Activated naive CD4-positive, alpha-beta T cell treated with anti-CD3 and anti-CD28 coated beads for 36 hours (primary cell): Measurements from ENCODE around the gene FAM184B. TPM values are rescaled to one million over a fixed set of nuclear protein-coding genes. Genes with fewer than 3 reads are reported as not detected.

Experiments used
- CTCF ChIA-PET: fragments of 350-600 bp; sonication (Branson Sonifier 250); formaldehyde crosslinking; loops from one replicate; lab custom pipeline; 2021; ENCODE audit warnings: antibody characterized with exemption; lab: Charles Lee
- DNase-seq: peaks from one replicate; pipeline ENCODE4 v3.0.0-alpha.2; 2020
- H3K27ac Mint-ChIP-seq: one replicate; pipeline ENCODE4 v1.8.0; 2021; ENCODE audit warnings: mild to moderate bottlenecking, mixed read lengths
- H3K27me3 Mint-ChIP-seq: one replicate; pipeline ENCODE4 v1.8.0; 2021; ENCODE audit warnings: low read depth, mixed read lengths
- H3K36me3 Mint-ChIP-seq: one replicate; pipeline ENCODE4 v1.8.0; 2021; ENCODE audit warnings: low read depth, mixed read lengths
- H3K4me1 Mint-ChIP-seq: one replicate; pipeline ENCODE4 v1.8.0; 2021; ENCODE audit warnings: low read depth, mixed read lengths
- H3K4me3 Mint-ChIP-seq: one replicate; pipeline ENCODE4 v1.8.0; 2021; ENCODE audit warnings: mild to moderate bottlenecking, moderate library complexity, mixed read lengths
- H3K9me3 Mint-ChIP-seq: one replicate; pipeline ENCODE4 v1.8.0; 2021; ENCODE audit warnings: mixed read lengths
- intact Hi-C: fragments of 100-400 bp; cut with micrococcal nuclease; formaldehyde crosslinking; loops from one replicate; pipeline ENCODE4 v1.15.1; 2023
- total RNA-seq, 2 experiments: library from RNA; stranded (reverse); gene quantifications; one replicate each; pipeline ENCODE4 v1.2.3, GENCODE V29; 2021

The FAM184B gene
- total RNA-seq, 2 experiments from 2014 or later, result not detected

GRCh38 chr4:17807446-17807845, 26.0 kb upstream of the FAM184B start:
- H3K4me1 Mint-ChIP-seq, result peaks cover 51% of the 10 kb centered on the region
- no peaks in the 10 kb centered on the region for H3K27me3 Mint-ChIP-seq
- peaks cover 55% of the 10 kb centered on the region for H3K36me3 Mint-ChIP-seq
- DNase-seq, result no peak
- intact Hi-C loops, result no loop called here
- CTCF ChIA-PET, result interaction anchor here (0.6 to 6.2 kb wide), 3 partner anchors 10 to 259 kb away, joined by 3 to 31 read pairs (median 22); no protein-coding TSS in a partner anchor
- H3K9me3 Mint-ChIP-seq, result no peaks in the 10 kb centered on the region
- H3K4me3 Mint-ChIP-seq, result peak overlapping the region; percentile 13
- H3K27ac Mint-ChIP-seq, result no peak overlapping the region

GRCh38 chr4:17805580-17806155, 24.2 kb upstream of the FAM184B start:
- no peak for DNase-seq
- Mint-ChIP-seq H3K4me3 (no peak overlapping the region), H3K27me3 (no peaks in the 10 kb centered on the region), H3K27ac (peak overlapping the region; percentile 46), H3K4me1 (peaks cover 49% of the 10 kb centered on the region), H3K36me3 (peaks cover 49% of the 10 kb centered on the region), H3K9me3 (no peaks in the 10 kb centered on the region)
- CTCF ChIA-PET, result interaction anchor here (0.9 to 6.2 kb wide), 4 partner anchors 11 to 257 kb away, joined by 3 to 31 read pairs (median 7); no protein-coding TSS in a partner anchor
- intact Hi-C loops, result no loop called here

GRCh38 chr4:17797808-17798207, 16.4 kb upstream of the FAM184B start:
- no peak overlapping the region for H3K4me3 Mint-ChIP-seq
- H3K9me3 Mint-ChIP-seq, result no peaks in the 10 kb centered on the region
- DNase-seq, result no peak
- no peaks in the 10 kb centered on the region for H3K27me3 Mint-ChIP-seq
- intact Hi-C loops, result loop anchor here (1.0 kb wide), 1 partner anchor 12 kb away; no protein-coding TSS in a partner anchor
- H3K4me1 Mint-ChIP-seq, result peaks cover 12% of the 10 kb centered on the region
- H3K27ac Mint-ChIP-seq, result no peak overlapping the region
- H3K36me3 Mint-ChIP-seq, result peaks cover 27% of the 10 kb centered on the region
- CTCF ChIA-PET, result interaction anchor here (0.7 to 2.9 kb wide), 4 partner anchors 10 to 162 kb away, joined by 3 to 22 read pairs (median 4); no protein-coding TSS in a partner anchor

DNA sequence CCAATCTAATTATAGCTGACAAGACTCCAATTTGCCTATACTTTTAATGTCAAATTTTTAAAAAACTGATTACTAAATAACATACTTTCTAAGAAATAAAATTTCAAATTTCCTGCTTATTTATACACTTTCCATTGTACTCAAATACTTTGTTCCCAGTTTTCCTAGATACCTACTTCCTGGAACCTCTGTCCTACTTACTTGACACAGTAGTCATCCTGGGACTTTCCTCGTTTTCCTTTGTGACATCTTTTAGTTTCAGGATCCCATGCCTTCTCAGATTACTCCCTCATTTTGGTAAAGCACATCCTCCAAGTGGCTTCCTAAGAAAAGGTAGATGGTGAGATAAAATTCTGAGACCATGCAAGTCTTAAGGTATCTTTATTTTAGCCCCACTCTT, 13.3 kb upstream of the FAM184B start:
- Mint-ChIP-seq H3K36me3 (peaks cover 20% of the 10 kb centered on the region), H3K9me3 (no peaks in the 10 kb centered on the region), H3K4me1 (peaks cover 4% of the 10 kb centered on the region), H3K27ac (no peak overlapping the region), H3K4me3 (no peak overlapping the region), H3K27me3 (no peaks in the 10 kb centered on the region)
- intact Hi-C loops, result no loop called here
- CTCF ChIA-PET, result no interaction called here
- no peak for DNase-seq

- peaks cover 16% of the 10 kb centered on the region for H3K36me3 Mint-ChIP-seq
- no peak overlapping the region for H3K4me3 Mint-ChIP-seq
- DNase-seq, result no peak
- CTCF ChIA-PET, result no interaction called here
- H3K4me1 Mint-ChIP-seq, result peaks cover 14% of the 10 kb centered on the region
- no peaks in the 10 kb centered on the region for H3K27me3 Mint-ChIP-seq
- no peak overlapping the region for H3K27ac Mint-ChIP-seq
- intact Hi-C loops, result no loop called here
- H3K9me3 Mint-ChIP-seq, result no peaks in the 10 kb centered on the region
Observed at GRCh38 chr4:17788956-17789355, 7.5 kb upstream of the FAM184B start.

- Mint-ChIP-seq H3K27ac (no peak overlapping the region), H3K36me3 (peaks cover 10% of the 10 kb centered on the region), H3K27me3 (peaks cover 4% of the 10 kb centered on the region), H3K4me1 (peaks cover 14% of the 10 kb centered on the region), H3K9me3 (no peaks in the 10 kb centered on the region), H3K4me3 (no peak overlapping the region)
- CTCF ChIA-PET, result interaction anchor here (1.0 to 1.5 kb wide), 2 partner anchors 10 to 238 kb away, joined by 4 to 5 read pairs; no protein-coding TSS in a partner anchor
- intact Hi-C loops, result loop anchor here (2.0 kb wide), 1 partner anchor 21 kb away; no protein-coding TSS in a partner anchor
- no peak for DNase-seq
Observed at GRCh38 chr4:17787315-17787714, 5.9 kb upstream of the FAM184B start.

DNA sequence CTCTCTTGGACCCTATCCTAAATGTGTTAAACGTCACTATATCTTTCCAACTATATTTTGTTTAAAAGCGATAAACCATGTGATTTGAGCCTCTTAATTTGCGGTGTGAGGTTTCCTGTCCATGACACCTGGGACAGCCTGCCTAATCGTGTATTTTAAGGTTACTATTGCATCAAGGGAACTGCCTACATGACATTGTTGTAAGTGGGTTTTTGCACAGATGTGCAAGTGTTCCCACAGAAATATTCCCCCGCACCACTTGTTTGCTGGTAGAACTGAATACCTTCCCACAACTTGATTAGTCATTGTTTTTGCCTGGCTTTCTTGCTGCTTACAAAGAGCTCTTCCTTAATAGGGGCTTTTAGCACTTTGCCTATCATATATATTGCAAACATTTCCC, 5.1 kb upstream of the FAM184B start:
- intact Hi-C loops, result loop anchor here (1.0 to 2.0 kb wide), 2 partner anchors 12 to 22 kb away; no protein-coding TSS in a partner anchor
- Mint-ChIP-seq H3K4me3 (no peak overlapping the region), H3K4me1 (peaks cover 21% of the 10 kb centered on the region), H3K36me3 (peaks cover 11% of the 10 kb centered on the region), H3K27me3 (peaks cover 12% of the 10 kb centered on the region), H3K9me3 (no peaks in the 10 kb centered on the region), H3K27ac (no peak overlapping the region)
- no peak for DNase-seq
- CTCF ChIA-PET, result interaction anchor here (1.1 to 1.5 kb wide), 2 partner anchors 11 to 237 kb away, joined by 3 to 4 read pairs; no protein-coding TSS in a partner anchor

DNA sequence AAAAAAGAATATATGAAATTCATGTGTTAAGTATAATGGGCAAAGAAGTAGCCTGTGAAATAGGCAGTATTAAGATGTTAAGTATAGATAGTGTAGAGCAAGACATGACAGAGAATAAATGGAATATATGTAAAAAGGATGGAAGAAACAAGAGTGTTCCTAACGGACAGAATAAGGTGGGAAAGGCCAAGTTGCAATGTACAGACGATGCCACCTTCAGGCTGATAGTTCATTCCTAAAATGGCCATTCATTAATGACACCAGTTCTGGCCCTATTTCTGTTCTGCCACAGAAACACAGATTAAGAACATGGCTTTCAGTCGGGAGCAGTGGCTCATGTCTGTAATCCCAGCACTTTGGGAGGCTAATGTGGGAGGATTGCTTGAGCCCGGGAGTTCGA, 4.4 kb upstream of the FAM184B start:
- no peak overlapping the region for H3K4me3 Mint-ChIP-seq
- CTCF ChIA-PET, result interaction anchor here (1.1 to 1.5 kb wide), 2 partner anchors 12 to 236 kb away, joined by 3 to 4 read pairs; no protein-coding TSS in a partner anchor
- H3K27me3 Mint-ChIP-seq, result peaks cover 15% of the 10 kb centered on the region
- DNase-seq, result no peak
- no peak overlapping the region for H3K27ac Mint-ChIP-seq
- H3K9me3 Mint-ChIP-seq, result no peaks in the 10 kb centered on the region
- peaks cover 11% of the 10 kb centered on the region for H3K36me3 Mint-ChIP-seq
- intact Hi-C loops, result loop anchor here (1.0 to 2.0 kb wide), 2 partner anchors 12 to 23 kb away; no protein-coding TSS in a partner anchor
- H3K4me1 Mint-ChIP-seq, result peaks cover 24% of the 10 kb centered on the region

- peaks cover 7% of the 10 kb centered on the region for H3K36me3 Mint-ChIP-seq
- DNase-seq, result no peak
- CTCF ChIA-PET, result no interaction called here
- intact Hi-C loops, result no loop called here
- H3K27ac Mint-ChIP-seq, result no peak overlapping the region
- peaks cover 33% of the 10 kb centered on the region for H3K27me3 Mint-ChIP-seq
- H3K4me3 Mint-ChIP-seq, result peak overlapping the region; percentile 34
- H3K9me3 Mint-ChIP-seq, result no peaks in the 10 kb centered on the region
- H3K4me1 Mint-ChIP-seq, result peaks cover 9% of the 10 kb centered on the region
Observed at GRCh38 chr4:17780501-17781299, 721 bp downstream of the FAM184B start.

GRCh38 chr4:17778431-17778830, 3.0 kb downstream of the FAM184B start:
- peaks cover 33% of the 10 kb centered on the region for H3K27me3 Mint-ChIP-seq
- CTCF ChIA-PET, result no interaction called here

GRCh38 chr4:17773135-17773698, 8.2 kb downstream of the FAM184B start:
- Mint-ChIP-seq H3K27ac (no peak overlapping the region), H3K4me3 (no peak overlapping the region), H3K36me3 (no peaks in the 10 kb centered on the region), H3K4me1 (no peaks in the 10 kb centered on the region), H3K9me3 (no peaks in the 10 kb centered on the region), H3K27me3 (no peaks in the 10 kb centered on the region)
- CTCF ChIA-PET, result no interaction called here
- intact Hi-C loops, result no loop called here
- DNase-seq, result no peak

More at GRCh38 chr4:17778431-17778830, 3.0 kb downstream of the FAM184B start:
- Mint-ChIP-seq H3K36me3 (peaks cover 7% of the 10 kb centered on the region), H3K27ac (no peak overlapping the region), H3K4me1 (peaks cover 9% of the 10 kb centered on the region), H3K4me3 (no peak overlapping the region), H3K9me3 (no peaks in the 10 kb centered on the region)
- intact Hi-C loops, result no loop called here
- no peak for DNase-seq

- H3K9me3 Mint-ChIP-seq, result no peaks in the 10 kb centered on the region
- CTCF ChIA-PET, result no interaction called here
- no peaks in the 10 kb centered on the region for H3K36me3 Mint-ChIP-seq
- no peak overlapping the region for H3K27ac Mint-ChIP-seq
- H3K4me1 Mint-ChIP-seq, result no peaks in the 10 kb centered on the region
- no peaks in the 10 kb centered on the region for H3K27me3 Mint-ChIP-seq
- intact Hi-C loops, result no loop called here
- DNase-seq, result no peak
- no peak overlapping the region for H3K4me3 Mint-ChIP-seq
Observed at GRCh38 chr4:17771284-17771908, 10.0 kb downstream of the FAM184B start.
